GM12892 (cell line): ENCODE results near the gene COPS9.

ENCODE experiments used
- POLR2A ChIP-seq: IDR thresholded peaks from 2 replicates; pipeline ENCODE4 v1.6.1; 2011; ENCODE audit warnings: low read depth, low read length, control low read depth
- POLR2AphosphoS5 ChIP-seq: IDR thresholded peaks from 2 replicates; pipeline ENCODE4 v1.6.1; 2011; ENCODE audit warnings: low read depth, low read length, control low read depth
- TAF1 ChIP-seq: IDR thresholded peaks from 2 replicates; pipeline ENCODE4 v1.6.1; 2011; ENCODE audit warnings: low read depth, mild to moderate bottlenecking, control low read depth, low read length, borderline replicate concordance

GRCh38 chr2:240098349-240098748 is 37.8 kb downstream of the COPS9 start:
- TF ChIP-seq POLR2AphosphoS5 (no peak), TAF1 (no peak), POLR2A (no peak)
